T-helper 22 cell (primary cell): ENCODE measurements around the gene LPP.

Experiments
- DNase-seq: peaks from one replicate; pipeline ENCODE4 v3.0.0-alpha.2; 2020; ENCODE audit warnings: low read depth

Gene LPP

DNA sequence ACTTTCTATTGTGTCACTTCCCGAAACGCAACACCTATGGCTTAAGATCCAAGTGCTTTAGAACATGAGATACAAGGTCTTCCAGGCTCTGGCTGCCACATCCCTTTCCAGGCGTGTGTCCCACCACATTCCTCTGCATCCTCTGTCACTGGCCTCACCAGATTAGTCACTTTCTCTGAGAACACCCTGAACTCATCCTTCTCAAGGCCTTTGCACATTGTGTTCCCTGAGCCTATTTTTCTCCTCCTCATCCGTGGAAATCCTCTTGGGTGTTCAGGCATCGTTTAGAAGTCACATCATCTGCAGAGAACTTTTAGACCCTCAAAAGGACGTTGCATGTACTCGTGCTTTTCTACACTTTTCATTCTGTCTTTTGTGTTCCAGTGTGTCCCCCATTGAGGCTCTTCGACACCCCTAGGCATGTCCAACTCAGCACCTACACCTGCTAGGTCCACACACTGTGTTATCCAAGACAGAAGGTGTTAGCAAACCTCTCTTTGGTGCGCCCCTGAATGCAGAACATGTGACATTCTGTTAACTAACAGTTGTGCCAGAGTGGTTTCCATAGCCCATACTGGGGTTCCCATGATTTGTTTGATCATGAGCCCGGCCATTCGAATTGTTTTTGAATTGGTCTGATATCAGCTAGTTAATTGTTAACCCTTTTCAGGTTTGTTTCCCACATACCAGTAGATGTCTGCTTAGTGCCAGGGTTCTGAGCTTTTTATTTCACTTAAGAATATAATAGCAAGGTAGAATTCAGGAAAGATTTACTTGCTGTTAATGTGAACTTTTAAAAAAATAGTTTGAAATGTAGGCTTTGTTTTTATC, 67.2 kb downstream of the LPP start:
- no peak for DNase-seq

DNA sequence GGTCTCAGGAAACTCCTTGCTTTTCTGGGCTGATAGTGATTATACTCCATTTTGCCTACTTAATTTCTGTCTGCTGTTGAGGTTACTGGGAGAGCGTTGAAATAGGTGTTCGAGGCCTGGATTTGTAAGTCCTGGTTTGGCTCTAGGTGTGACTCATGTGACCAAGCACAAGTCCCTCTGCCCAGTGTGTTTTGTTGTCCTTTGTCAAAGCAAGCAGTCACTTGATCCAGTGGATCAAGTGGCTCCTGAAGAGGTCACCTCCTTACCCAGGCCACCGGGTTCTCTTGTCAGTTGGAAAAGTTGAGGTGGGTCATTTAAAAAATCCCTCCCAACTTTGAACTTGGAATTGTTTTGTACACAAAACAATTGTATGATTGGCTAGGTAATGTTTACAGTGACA, 70.0 kb downstream of the LPP start:
- no peak for DNase-seq

- DNase-seq = no peak
Observed at GRCh38 chr3:188227442-188227841, 73.5 kb downstream of the LPP start.

DNA sequence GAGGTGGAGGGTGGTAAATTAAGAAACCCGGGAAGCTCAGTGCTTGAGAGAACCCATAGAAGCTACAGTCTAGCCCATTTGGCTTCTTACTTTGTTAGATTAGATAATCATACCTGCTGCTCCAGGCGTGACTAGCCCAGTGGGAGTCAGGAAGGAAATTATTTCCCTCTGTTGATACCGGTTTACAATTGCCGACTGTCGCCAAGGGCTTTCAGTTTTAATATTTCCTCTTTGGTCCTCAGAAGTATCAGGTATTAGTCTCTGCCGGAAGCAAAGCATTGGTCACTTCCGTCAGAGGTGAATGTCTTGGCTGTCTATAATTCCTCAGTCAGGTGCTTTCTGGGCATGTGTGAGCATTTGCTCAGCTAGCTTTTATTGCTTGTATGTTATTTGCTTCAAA, 75.2 kb downstream of the LPP start:
- no peak for DNase-seq

DNA sequence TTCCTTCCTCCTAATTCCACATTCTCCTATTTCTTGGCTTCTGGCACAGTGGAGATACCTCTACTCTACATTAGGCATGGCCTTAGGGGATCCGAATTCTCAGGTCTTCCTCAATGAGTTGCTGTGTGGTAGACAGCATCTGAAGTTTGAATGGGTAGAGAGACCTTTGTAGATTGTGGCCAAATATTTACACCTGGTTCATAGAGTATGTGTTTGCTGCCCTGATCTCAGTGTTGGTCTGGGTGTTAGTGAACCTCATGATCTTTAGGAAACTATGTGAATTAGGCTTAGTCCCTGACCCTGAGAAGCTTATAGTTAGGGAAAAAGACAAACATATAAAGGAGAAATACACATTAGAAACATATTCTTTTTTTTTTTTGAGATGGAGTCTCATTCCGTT, 75.8 kb downstream of the LPP start:
- no peak for DNase-seq

DNA sequence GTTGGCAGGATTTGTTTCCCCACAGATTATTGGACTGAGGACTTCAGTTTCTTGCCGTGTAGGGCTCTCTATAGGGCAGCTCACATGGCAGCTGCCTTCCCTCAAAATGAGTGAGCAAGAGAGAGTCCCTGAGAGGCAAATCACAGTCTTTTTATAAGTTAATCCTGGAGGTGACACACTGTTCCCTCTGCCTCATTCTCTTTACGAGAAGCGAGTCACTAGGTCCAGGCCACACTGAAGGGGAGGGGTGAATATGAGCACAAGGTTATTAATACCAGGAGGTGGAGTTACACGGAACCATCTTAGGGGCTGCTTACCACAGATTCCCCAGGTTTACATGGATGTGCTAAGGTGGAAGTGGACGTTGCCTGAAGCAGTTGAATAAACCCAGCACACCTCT, 77.0 kb downstream of the LPP start:
- DNase-seq = no peak

DNA sequence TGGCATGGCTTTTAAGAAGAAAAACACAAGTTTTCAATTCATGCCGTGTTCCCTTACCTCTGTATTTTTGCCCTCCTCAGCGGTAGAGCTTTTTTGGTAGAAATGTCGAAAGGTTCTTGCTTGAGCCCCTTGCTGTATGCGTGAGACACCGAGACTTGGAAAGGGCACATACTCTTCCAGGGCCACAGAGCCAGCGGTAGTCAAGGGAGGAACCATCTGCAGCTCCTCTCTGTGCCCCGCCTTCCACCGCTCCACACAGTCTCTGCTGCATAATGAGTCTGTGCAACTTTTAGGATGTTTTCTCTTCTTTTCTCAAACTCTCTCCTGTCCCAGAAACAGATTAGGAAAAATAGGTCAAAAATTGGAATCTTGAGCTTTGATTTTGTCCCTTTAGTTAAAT, 77.5 kb downstream of the LPP start:
- no peak for DNase-seq

GRCh38 chr3:188232656-188233055, 78.7 kb downstream of the LPP start:
- no peak for DNase-seq

DNA sequence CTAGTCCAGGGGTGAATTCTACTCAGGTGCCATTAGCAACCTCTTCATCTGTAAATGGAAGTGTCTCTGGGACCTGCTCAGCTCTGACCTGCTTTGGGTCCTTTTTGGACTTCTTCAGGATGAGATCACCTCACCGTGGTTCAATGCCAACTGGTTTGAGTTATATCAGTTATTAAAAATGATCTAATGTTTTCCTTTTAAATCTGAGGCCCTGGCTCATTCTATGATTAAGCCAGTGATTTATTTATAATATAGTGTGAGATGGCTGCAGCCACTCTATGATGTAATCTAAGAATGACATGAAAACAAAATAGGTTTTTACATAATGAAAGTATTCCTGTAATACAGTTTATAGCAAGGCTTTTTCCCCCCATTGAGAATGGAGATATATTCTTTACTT, 79.4 kb downstream of the LPP start:
- DNase-seq = no peak

- no peak for DNase-seq
Observed at GRCh38 chr3:188234132-188234531, 80.2 kb downstream of the LPP start.

- DNase-seq = no peak
Observed at GRCh38 chr3:188236271-188236670, 82.3 kb downstream of the LPP start.

- no peak for DNase-seq
Observed at GRCh38 chr3:188239035-188239434, 85.1 kb downstream of the LPP start.

DNA sequence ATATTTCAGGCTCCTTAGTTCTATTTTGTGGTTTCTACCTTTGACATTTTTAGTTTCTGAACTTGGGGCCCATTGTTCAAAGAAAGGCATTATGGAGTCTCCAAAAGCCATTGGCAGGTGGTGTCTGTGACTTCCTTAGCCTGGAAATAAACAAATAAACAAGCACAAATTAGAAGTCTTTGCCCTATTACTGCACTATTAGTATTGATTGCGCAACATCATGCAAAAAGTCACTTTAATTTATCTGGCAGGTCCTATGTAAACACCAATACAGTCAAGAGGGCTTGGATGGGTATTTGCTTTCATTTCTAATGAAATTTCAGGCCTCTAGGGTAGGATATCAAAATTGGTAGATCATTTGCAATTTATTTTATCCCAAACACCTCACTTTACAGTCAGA, 85.6 kb downstream of the LPP start:
- no peak for DNase-seq

DNA sequence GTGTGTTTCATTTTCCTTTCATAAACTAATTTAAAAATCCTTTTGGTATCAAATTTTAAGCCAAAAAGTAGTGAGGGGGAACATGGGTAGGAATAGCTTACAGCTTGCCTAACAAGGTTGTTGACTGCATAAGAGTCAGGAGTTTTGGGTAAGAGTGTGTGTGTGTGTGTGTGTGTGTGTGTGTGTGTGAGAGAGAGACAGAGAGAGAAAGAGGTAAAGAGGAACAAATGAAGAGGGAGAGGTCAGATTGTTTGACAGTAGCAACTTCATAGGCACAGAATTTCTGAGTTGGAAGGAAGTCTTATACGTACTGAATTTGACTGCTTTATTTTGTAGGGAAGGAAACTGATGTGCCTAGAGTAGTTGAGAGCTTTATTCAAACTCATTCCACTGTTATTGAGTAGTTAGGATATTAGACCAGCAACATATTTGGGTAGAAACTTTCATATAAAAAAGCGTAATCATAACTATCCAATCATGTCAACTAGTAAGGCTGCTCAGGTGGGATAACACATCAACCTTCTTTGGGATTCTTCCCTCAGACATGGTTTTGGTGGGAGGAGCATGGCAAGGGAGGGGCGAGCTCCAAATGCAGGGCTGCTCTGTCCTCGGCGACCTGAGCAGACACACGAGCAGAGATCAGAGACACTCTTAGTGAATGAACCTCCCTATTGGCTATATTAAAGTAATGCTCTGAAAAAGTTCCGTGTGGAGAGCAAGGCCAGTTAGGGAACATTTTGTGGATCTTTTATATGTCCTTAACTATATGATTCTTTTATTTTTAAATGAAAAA, 86.4 kb downstream of the LPP start:
- no peak for DNase-seq

GRCh38 chr3:188241072-188241471, 87.1 kb downstream of the LPP start:
- DNase-seq = no peak

- no peak for DNase-seq
Observed at GRCh38 chr3:188241883-188242282, 87.9 kb downstream of the LPP start.

- no peak for DNase-seq
Observed at GRCh38 chr3:188242436-188243123, 88.6 kb downstream of the LPP start.

- no peak for DNase-seq
Observed at GRCh38 chr3:188243124-188243795, 89.3 kb downstream of the LPP start.

- DNase-seq = no peak
Observed at GRCh38 chr3:188244395-188244861, 90.5 kb downstream of the LPP start.

DNA sequence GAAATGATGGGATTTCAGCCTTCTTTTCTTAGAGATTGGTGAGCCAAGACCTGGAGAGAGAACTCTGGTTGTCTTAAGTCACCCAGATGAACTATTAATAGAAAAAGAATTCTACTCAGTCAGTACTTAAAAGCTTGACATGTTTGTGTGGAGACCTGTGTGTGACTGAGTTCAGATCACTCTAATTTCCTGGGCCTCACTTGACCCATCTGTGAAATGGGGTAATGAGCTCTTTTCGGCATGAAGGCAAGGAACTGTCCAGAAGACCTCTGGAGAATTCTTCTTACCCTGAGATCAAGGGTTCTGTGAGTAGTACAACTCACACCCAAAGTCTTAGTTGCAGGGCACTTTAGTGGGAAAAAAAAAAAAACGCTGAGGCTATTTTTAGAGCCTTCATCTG, 92.9 kb downstream of the LPP start:
- DNase-seq = no peak

DNA sequence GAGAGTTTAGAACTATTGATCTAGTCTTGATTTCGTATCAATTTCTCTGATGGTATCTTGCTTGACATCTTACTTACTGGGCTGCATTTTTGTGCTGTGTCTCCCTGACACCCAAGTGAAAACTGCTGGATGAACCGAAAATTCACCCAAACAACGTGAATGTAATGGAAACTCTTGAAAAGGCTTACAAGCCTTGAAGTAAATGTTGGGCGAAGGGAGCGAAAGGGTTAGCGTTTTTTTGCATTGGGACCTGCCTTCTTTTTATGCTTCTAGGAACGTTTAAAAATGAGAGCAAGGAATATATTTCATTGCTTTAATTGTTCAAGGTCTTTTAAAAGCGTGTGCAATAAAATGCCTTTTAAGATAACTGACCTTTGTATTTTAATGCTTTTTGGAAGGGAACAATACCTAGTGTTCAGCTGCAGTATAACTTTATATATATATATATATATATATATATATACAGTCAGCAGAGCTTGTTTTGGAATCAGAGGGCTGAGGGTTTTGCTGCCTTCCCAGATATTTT, 94.1 kb downstream of the LPP start:
- no peak for DNase-seq
